Ascending aorta (tissue), 2 donors: ENCODE measurements around the gene ATP5F1E. TPM values are rescaled to one million over a fixed set of nuclear protein-coding genes. Genes with fewer than 3 reads are reported as not detected.

ENCODE experiments used
- DNase-seq, 2 donors: peaks; one replicate each; pipeline ENCODE4 v3.0.0-alpha.2; 2019; ENCODE audit warnings: low spot score in 2 of 2
- H3K27ac ChIP-seq, 2 donors: fragments of 200-600 bp; sonication (generic); one replicate each; pipeline ENCODE4 v1.5.1; 2016 to 2017; ENCODE audit warnings: mild to moderate bottlenecking in 1 of 2
- H3K27me3 ChIP-seq: fragments of 200-600 bp; sonication (generic); one replicate; pipeline ENCODE4 v1.5.1; 2017
- H3K36me3 ChIP-seq, 2 donors: fragments of 200-600 bp; sonication (generic); one replicate each; pipeline ENCODE4 v1.5.1; 2016
- H3K4me1 ChIP-seq, 2 donors: fragments of 200-600 bp; sonication (generic); one replicate each; pipeline ENCODE4 v1.5.1; 2016 to 2017; ENCODE audit warnings: mild to moderate bottlenecking in 1 of 2
- H3K4me3 ChIP-seq, 2 donors: fragments of 200-600 bp; sonication (generic); one replicate each; pipeline ENCODE4 v1.5.1; 2016 to 2017; ENCODE audit warnings: mild to moderate bottlenecking in 1 of 2
- H3K9me3 ChIP-seq, 2 donors: fragments of 200-600 bp; sonication (generic); one replicate each; pipeline ENCODE4 v1.5.1; 2016
- CTCF ChIP-seq, 3 experiments: fragments of 200-600 bp in 2 of 3; fragments of 450-650 bp in 1 of 3; sonication (generic) in 2 of 3; IDR thresholded peaks; one replicate each; pipeline ENCODE4 v1.5.1; 2016 to 2019; ENCODE audit warnings: antibody characterized with exemption in 3 of 3, mild to moderate bottlenecking in 1 of 3, moderate library complexity in 1 of 3
- intact Hi-C: fragments of 100-400 bp; cut with DNase I; formaldehyde crosslinking; loops from one replicate; pipeline ENCODE4 v1.15.1; 2023
- total RNA-seq: library from RNA; depleted of rRNA; stranded (reverse); fragments of >200 nt; gene quantifications from one replicate; pipeline ENCODE4 v1.1.0, GENCODE V29; 2016

The ATP5F1E gene
- total RNA-seq, 1 donor from 2014 or later = 12.7 TPM

GRCh38 chr20:58992911-58993310 is 39.2 kb downstream of the ATP5F1E start:
- H3K4me1 ChIP-seq = no peaks in the 10 kb centered on the region
- TF ChIP-seq CTCF (IDR thresholded peaks at IDR 0.05) = no peak
- H3K27me3 ChIP-seq = no peaks in the 10 kb centered on the region
- DNase-seq = no peak
- intact Hi-C loops = no loop called here
- peaks cover 81 to 97% of the 10 kb centered on the region in 2 donors for H3K36me3 ChIP-seq
- no peaks in the 10 kb centered on the region for H3K9me3 ChIP-seq
- no peak overlapping the region for H3K27ac ChIP-seq
- no peak overlapping the region for H3K4me3 ChIP-seq

GRCh38 chr20:58991715-58992114 is 40.4 kb downstream of the ATP5F1E start:
- no peaks in the 10 kb centered on the region for H3K9me3 ChIP-seq
- no peaks in the 10 kb centered on the region for H3K4me1 ChIP-seq
- H3K27me3 ChIP-seq = no peaks in the 10 kb centered on the region
- no peak overlapping the region for H3K27ac ChIP-seq
- H3K4me3 ChIP-seq = no peak overlapping the region
- H3K36me3 ChIP-seq = peaks cover 77 to 97% of the 10 kb centered on the region in 2 donors
- intact Hi-C loops = no loop called here
- no peak for TF ChIP-seq CTCF (IDR thresholded peaks at IDR 0.05)
- DNase-seq = no peak

- TF ChIP-seq CTCF (IDR thresholded peaks at IDR 0.05) = no peak
- Histone ChIP-seq H3K4me1 (no peaks in the 10 kb centered on the region), H3K36me3 (peaks cover 73 to 95% of the 10 kb centered on the region in 2 donors), H3K27me3 (no peaks in the 10 kb centered on the region), H3K27ac (no peak overlapping the region), H3K9me3 (no peaks in the 10 kb centered on the region), H3K4me3 (no peak overlapping the region)
- DNase-seq = no peak
- intact Hi-C loops = no loop called here
Observed at GRCh38 chr20:58990651-58991445, 41.3 kb downstream of the ATP5F1E start.

GRCh38 chr20:58989196-58989595 is 42.9 kb downstream of the ATP5F1E start:
- H3K9me3 ChIP-seq = no peaks in the 10 kb centered on the region
- DNase-seq = peak in 1 of 2 donors; percentile 34
- H3K4me1 ChIP-seq = no peaks in the 10 kb centered on the region
- intact Hi-C loops = no loop called here
- peaks cover 60 to 79% of the 10 kb centered on the region in 2 donors for H3K36me3 ChIP-seq
- H3K27ac ChIP-seq = no peak overlapping the region
- H3K4me3 ChIP-seq = no peak overlapping the region
- no peak for TF ChIP-seq CTCF (IDR thresholded peaks at IDR 0.05)
- no peaks in the 10 kb centered on the region for H3K27me3 ChIP-seq

- no peak for DNase-seq
- no peak for TF ChIP-seq CTCF (IDR thresholded peaks at IDR 0.05)
- Histone ChIP-seq H3K9me3 (no peaks in the 10 kb centered on the region), H3K4me1 (peaks cover 0 to 4% of the 10 kb centered on the region in 2 donors), H3K27me3 (no peaks in the 10 kb centered on the region), H3K27ac (no peak overlapping the region), H3K36me3 (peaks cover 54 to 72% of the 10 kb centered on the region in 2 donors), H3K4me3 (no peak overlapping the region)
- intact Hi-C loops = no loop called here
Observed at GRCh38 chr20:58988565-58988882, 43.6 kb downstream of the ATP5F1E start.
